Measurements from ENCODE around the gene SPOUT1.

DNA sequence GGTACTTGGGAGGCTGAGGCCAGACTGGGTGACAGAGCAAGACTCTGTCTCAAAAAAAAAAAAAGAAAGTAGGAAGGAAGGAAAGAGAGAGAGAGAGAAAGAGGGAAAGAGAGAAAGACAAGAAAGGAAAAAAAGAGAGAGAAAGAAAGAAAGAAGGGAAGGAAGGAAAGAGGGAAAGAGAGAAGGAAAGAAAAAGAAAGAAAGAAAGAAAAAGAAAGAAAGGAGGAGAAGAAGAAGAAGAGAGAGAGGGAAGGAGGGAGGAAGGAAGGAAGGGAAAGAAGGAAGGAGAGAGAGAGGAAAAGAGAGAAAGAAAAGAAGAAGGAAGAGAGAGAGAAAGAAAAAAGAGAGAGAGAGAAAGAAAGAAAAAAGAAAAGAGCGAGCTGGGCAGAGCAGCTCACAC lies 54.8 kb downstream of the SPOUT1 start:
- TF ChIP-seq CTCF (IDR thresholded peaks at IDR 0.05; ENCODE audit: borderline replicate concordance, extremely low read depth, low read length, poor library complexity, severe bottlenecking) (no peak), EZH2 (IDR thresholded peaks at IDR 0.05; ENCODE audit: borderline replicate concordance, low read depth, low read length, severe bottlenecking) (no peak)

Data from DND-41 (cell line).